BLaER1 treated with 17β-estradiol and CSF1 and Interleukin-3, amounts not matched to agents 10 nM and 100 nM (cell line): ENCODE results near the gene CCND3.

Experiments
- H3K27ac ChIP-seq, 11 experiments: shearing (Covaris generic); formaldehyde crosslinking; 2 replicates each; pipeline ENCODE4 v1.8.1; 2022
- H3K27me3 ChIP-seq, 11 experiments: shearing (Covaris generic); formaldehyde crosslinking; 2 replicates each; pipeline ENCODE4 v1.8.1; 2022
- H3K36me3 ChIP-seq, 11 experiments: shearing (Covaris generic); formaldehyde crosslinking; 2 replicates each; pipeline ENCODE4 v1.8.1; 2022
- H3K4me1 ChIP-seq, 10 experiments: shearing (Covaris generic); formaldehyde crosslinking; 2 replicates each; pipeline ENCODE4 v1.8.1; 2022
- H3K4me2 ChIP-seq, 11 experiments: shearing (Covaris generic); formaldehyde crosslinking; 2 replicates each; pipeline ENCODE4 v1.8.1; 2022
- H3K4me3 ChIP-seq, 10 experiments: shearing (Covaris generic); formaldehyde crosslinking; 2 replicates each; pipeline ENCODE4 v1.8.1; 2022
- H3K9ac ChIP-seq, 11 experiments: shearing (Covaris generic); formaldehyde crosslinking; 2 replicates each; pipeline ENCODE4 v1.8.1; 2022
- H3K9me3 ChIP-seq, 11 experiments: shearing (Covaris generic); formaldehyde crosslinking; replicated peaks in 1 of 11; 2 replicates each; pipeline ENCODE4 v1.8.1; 2022
- H4K20me1 ChIP-seq, 11 experiments: shearing (Covaris generic); formaldehyde crosslinking; 2 replicates each; pipeline ENCODE4 v1.8.1; 2022
- Cebpa-rat ChIP-seq, 11 experiments: shearing (Covaris generic); IDR thresholded peaks; 2 replicates each; pipeline ENCODE4 v1.8.1; 2022

The CCND3 gene

GRCh38 chr6:41967312-41968287, 26.0 kb upstream of the CCND3 start:
- H4K20me1 ChIP-seq: no peaks in the 10 kb centered on the region
- no peaks in the 10 kb centered on the region for H3K27me3 ChIP-seq
- no peak for TF ChIP-seq Cebpa-rat (IDR thresholded peaks at IDR 0.05)
- H3K4me1 ChIP-seq: peaks cover 42 to 98% (median 84%) of the 10 kb centered on the region in 10 experiments
- H3K9me3 ChIP-seq: peaks cover 0 to 6% (median 0%) of the 10 kb centered on the region in 11 experiments; a peak in 5 of 22 replicates
- H3K36me3 ChIP-seq: peaks cover 0 to 9% (median 0%) of the 10 kb centered on the region in 11 experiments; a peak in 2 of 22 replicates
- H3K4me2 ChIP-seq: peak overlapping the region; percentile 4 to 92 (median 59); a peak in 21 of 22 replicates
- peak overlapping the region in 6 of 11 experiments; percentile 0 to 57 (median 34); a peak in 10 of 22 replicates for H3K9ac ChIP-seq
- H3K4me3 ChIP-seq: no peak overlapping the region
- peak overlapping the region in 9 of 11 experiments; percentile 16 to 99 (median 79); a peak in 17 of 22 replicates for H3K27ac ChIP-seq

- Histone ChIP-seq H3K4me3 (no peak overlapping the region), H4K20me1 (no peaks in the 10 kb centered on the region), H3K9me3 (peaks cover 0 to 6% (median 0%) of the 10 kb centered on the region in 11 experiments; a peak in 5 of 22 replicates), H3K27me3 (no peaks in the 10 kb centered on the region), H3K36me3 (peaks cover 0 to 9% (median 0%) of the 10 kb centered on the region in 11 experiments; a peak in 2 of 22 replicates), H3K27ac (peak overlapping the region in 9 of 11 experiments; percentile 16 to 99 (median 79); a peak in 17 of 22 replicates), H3K4me2 (peak overlapping the region; percentile 4 to 92 (median 59); a peak in 21 of 22 replicates), H3K9ac (peak overlapping the region in 4 of 11 experiments; percentile 0 to 57 (median 36); a peak in 6 of 22 replicates), H3K4me1 (peaks cover 42 to 92% (median 82%) of the 10 kb centered on the region in 10 experiments)
- no peak for TF ChIP-seq Cebpa-rat (IDR thresholded peaks at IDR 0.05)
These were observed 25.3 kb upstream of the CCND3 start for GRCh38 chr6:41966961-41967311.

GRCh38 chr6:41966214-41966920, 24.8 kb upstream of the CCND3 start:
- Histone ChIP-seq H4K20me1 (no peaks in the 10 kb centered on the region), H3K4me2 (peak overlapping the region; percentile 4 to 92 (median 59); a peak in 18 of 22 replicates), H3K27ac (peak overlapping the region in 9 of 11 experiments; percentile 16 to 99 (median 79); a peak in 13 of 22 replicates), H3K27me3 (no peaks in the 10 kb centered on the region), H3K4me3 (no peak overlapping the region), H3K36me3 (peaks cover 0 to 9% (median 0%) of the 10 kb centered on the region in 11 experiments; a peak in 2 of 22 replicates), H3K9me3 (peaks cover 0 to 4% (median 0%) of the 10 kb centered on the region in 11 experiments; a peak in 5 of 22 replicates), H3K4me1 (peaks cover 44 to 92% (median 81%) of the 10 kb centered on the region in 10 experiments), H3K9ac (peak overlapping the region in 2 of 11 experiments; percentile 55 to 57; a peak in 1 of 22 replicates)
- TF ChIP-seq Cebpa-rat (IDR thresholded peaks at IDR 0.05): no peak

- Histone ChIP-seq H3K4me3 (no peak overlapping the region), H3K27me3 (no peaks in the 10 kb centered on the region), H3K36me3 (peaks cover 0 to 9% (median 0%) of the 10 kb centered on the region in 11 experiments; a peak in 3 of 22 replicates), H4K20me1 (no peaks in the 10 kb centered on the region), H3K9ac (peak overlapping the region in 1 of 11 experiments; percentile 51; a peak in 3 of 22 replicates), H3K9me3 (no peaks in the 10 kb centered on the region), H3K4me1 (peaks cover 44 to 92% (median 79%) of the 10 kb centered on the region in 10 experiments), H3K27ac (peak overlapping the region in 5 of 11 experiments; percentile 10 to 99 (median 93); a peak in 8 of 22 replicates), H3K4me2 (peak overlapping the region in 7 of 11 experiments; percentile 6 to 38 (median 30); a peak in 7 of 22 replicates)
- TF ChIP-seq Cebpa-rat (IDR thresholded peaks at IDR 0.05): no peak
These were observed 24.0 kb upstream of the CCND3 start for GRCh38 chr6:41965429-41966213.

- peak overlapping the region in 4 of 11 experiments; percentile 18 to 34 (median 32); a peak in 3 of 22 replicates for H3K4me2 ChIP-seq
- no peak for TF ChIP-seq Cebpa-rat (IDR thresholded peaks at IDR 0.05)
- H3K9ac ChIP-seq: peak overlapping the region in 2 of 11 experiments; percentile 3 to 24; a peak in 1 of 22 replicates
These were observed 22.7 kb upstream of the CCND3 start for GRCh38 chr6:41964201-41964887.

GRCh38 chr6:41963371-41963770, 21.8 kb upstream of the CCND3 start:
- no peak for TF ChIP-seq Cebpa-rat (IDR thresholded peaks at IDR 0.05)
- Histone ChIP-seq H3K9me3 (peaks cover 0 to 10% (median 0%) of the 10 kb centered on the region in 11 experiments; a peak in 2 of 22 replicates), H4K20me1 (no peaks in the 10 kb centered on the region), H3K36me3 (peaks cover 0 to 24% (median 0%) of the 10 kb centered on the region in 11 experiments; a peak in 5 of 22 replicates), H3K9ac (no peak overlapping the region), H3K4me2 (0 out of 22 replicates have a peak overlapping the region, but pooled peaks of 1 of the 11 experiments have one; percentile 12), H3K27ac (peak overlapping the region in 5 of 11 experiments; percentile 8 to 95 (median 53); a peak in 9 of 22 replicates), H3K27me3 (no peaks in the 10 kb centered on the region), H3K4me3 (no peak overlapping the region), H3K4me1 (peaks cover 35 to 75% (median 58%) of the 10 kb centered on the region in 10 experiments)

More at GRCh38 chr6:41964201-41964887, 22.7 kb upstream of the CCND3 start:
- Histone ChIP-seq H3K36me3 (peaks cover 0 to 14% (median 0%) of the 10 kb centered on the region in 11 experiments; a peak in 4 of 22 replicates), H3K9me3 (peaks cover 0 to 6% (median 0%) of the 10 kb centered on the region in 11 experiments; a peak in 2 of 22 replicates), H3K27ac (peak overlapping the region in 5 of 11 experiments; percentile 9 to 99 (median 89); a peak in 6 of 22 replicates), H4K20me1 (no peaks in the 10 kb centered on the region), H3K4me1 (peaks cover 34 to 82% (median 67%) of the 10 kb centered on the region in 10 experiments), H3K27me3 (no peaks in the 10 kb centered on the region), H3K4me3 (no peak overlapping the region)

GRCh38 chr6:41960028-41960427, 18.4 kb upstream of the CCND3 start:
- no peak for TF ChIP-seq Cebpa-rat (IDR thresholded peaks at IDR 0.05)
- Histone ChIP-seq H3K27ac (peak overlapping the region in 2 of 11 experiments; percentile 67 to 95; a peak in 2 of 22 replicates), H3K4me1 (peaks cover 17 to 48% (median 26%) of the 10 kb centered on the region in 10 experiments), H4K20me1 (no peaks in the 10 kb centered on the region), H3K9ac (no peak overlapping the region), H3K9me3 (peaks cover 0 to 10% (median 0%) of the 10 kb centered on the region in 11 experiments; a peak in 2 of 22 replicates), H3K27me3 (no peaks in the 10 kb centered on the region), H3K4me3 (no peak overlapping the region), H3K36me3 (peaks cover 0 to 33% (median 0%) of the 10 kb centered on the region in 11 experiments; a peak in 6 of 22 replicates), H3K4me2 (no peak overlapping the region)
